ENCODE measurements around the gene PRPSAP2.
"Not testable (repeated sequence)": the region's sequence is repeated elsewhere in the genome, so short reads cannot be mapped to it uniquely, and the experiment has no call there.

GRCh38 chr17:18956021-18956420 lies 98.1 kb downstream of the PRPSAP2 start:
- TF ChIP-seq, protein P1, sequence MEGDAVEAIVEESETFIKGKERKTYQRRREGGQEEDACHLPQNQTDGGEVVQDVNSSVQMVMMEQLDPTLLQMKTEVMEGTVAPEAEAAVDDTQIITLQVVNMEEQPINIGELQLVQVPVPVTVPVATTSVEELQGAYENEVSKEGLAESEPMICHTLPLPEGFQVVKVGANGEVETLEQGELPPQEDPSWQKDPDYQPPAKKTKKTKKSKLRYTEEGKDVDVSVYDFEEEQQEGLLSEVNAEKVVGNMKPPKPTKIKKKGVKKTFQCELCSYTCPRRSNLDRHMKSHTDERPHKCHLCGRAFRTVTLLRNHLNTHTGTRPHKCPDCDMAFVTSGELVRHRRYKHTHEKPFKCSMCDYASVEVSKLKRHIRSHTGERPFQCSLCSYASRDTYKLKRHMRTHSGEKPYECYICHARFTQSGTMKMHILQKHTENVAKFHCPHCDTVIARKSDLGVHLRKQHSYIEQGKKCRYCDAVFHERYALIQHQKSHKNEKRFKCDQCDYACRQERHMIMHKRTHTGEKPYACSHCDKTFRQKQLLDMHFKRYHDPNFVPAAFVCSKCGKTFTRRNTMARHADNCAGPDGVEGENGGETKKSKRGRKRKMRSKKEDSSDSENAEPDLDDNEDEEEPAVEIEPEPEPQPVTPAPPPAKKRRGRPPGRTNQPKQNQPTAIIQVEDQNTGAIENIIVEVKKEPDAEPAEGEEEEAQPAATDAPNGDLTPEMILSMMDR (IDR thresholded peaks at IDR 0.05; ENCODE audit: low read depth, low read length, poor library complexity, severe bottlenecking), result not testable (repeated sequence)
- not testable (repeated sequence) for TF ChIP-seq EZH2phosphoT487 (IDR thresholded peaks at IDR 0.05; ENCODE audit: borderline replicate concordance, low read length)

All from DOHH2 (cell line).